ENCODE data around the gene KCNJ5. TPM values are rescaled to one million over a fixed set of nuclear protein-coding genes. Genes with fewer than 3 reads are reported as not detected.

Gene KCNJ5
- total and polyA plus RNA-seq, 2 experiments from 2014 or later = under 0.01 TPM; not detected in 1

DNA sequence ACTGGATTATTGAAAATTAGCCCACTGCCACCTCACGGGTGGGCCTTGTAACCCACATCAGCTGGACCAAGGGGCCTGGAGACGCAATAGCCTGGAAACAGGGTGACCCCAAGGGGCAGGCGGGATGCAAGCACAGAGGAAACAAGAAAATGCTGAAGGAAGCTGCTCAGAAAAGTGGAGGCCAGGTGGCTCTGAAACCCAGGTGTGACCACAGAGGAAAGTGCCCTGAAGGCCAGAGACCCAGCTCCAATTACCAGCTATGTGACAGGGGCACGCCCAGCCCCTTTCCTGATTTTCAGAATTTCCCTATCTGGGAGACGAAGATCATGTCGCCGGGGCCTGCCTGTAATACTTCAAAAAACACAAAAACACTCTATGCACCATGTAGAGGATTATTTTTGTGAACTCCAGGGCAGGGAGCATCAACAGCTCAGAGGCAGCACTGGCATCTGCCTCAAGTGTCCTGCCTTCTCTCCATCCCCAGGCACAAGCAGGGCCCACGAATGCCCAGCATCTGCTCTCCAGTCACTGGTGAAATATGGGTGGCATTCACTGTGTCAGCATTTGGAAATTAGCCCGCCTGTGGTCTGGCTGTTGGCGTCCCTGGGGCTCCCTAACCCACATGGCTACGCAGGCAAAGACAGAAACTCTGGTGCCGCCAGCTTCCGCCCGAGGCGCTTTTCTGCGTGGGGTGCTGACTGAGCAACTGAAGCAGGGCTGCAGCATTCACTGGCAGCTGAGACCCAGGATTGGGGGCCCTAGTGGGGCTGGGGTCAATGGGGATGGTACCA is 30.4 kb upstream of the KCNJ5 start:
- no peaks in the 10 kb centered on the region for H3K9me3 ChIP-seq (ENCODE audit: low read depth)
- peaks cover 21% of the 10 kb centered on the region for H3F3A ChIP-seq (ENCODE audit: insufficient read depth)
- H3K27me3 ChIP-seq (replicated peaks; ENCODE audit: insufficient read depth) = no peaks in the 10 kb centered on the region; the same call in 1 of the 2 replicates
- peak; percentile 90 for DNase-seq
- no peak overlapping the region; the same call in 1 of the 2 replicates for H3K27ac ChIP-seq
- peaks cover 37% of the 10 kb centered on the region for H3K4me1 ChIP-seq (ENCODE audit: insufficient read depth)
- no peaks in the 10 kb centered on the region for H3K9me2 ChIP-seq (ENCODE audit: insufficient read depth)
- in situ Hi-C loops (cut with MboI) = no loop called here
- no peaks in the 10 kb centered on the region for H4K20me1 ChIP-seq (ENCODE audit: insufficient read depth)
- no peaks in the 10 kb centered on the region for H3K79me2 ChIP-seq (ENCODE audit: insufficient read depth)
- TF ChIP-seq EZH2phosphoT487 (IDR thresholded peaks at IDR 0.05; ENCODE audit: insufficient read depth, low read depth) (no peak), EZH2 (IDR thresholded peaks at IDR 0.05; ENCODE audit: insufficient read depth, poor library complexity, severe bottlenecking) (no peak)
- H3K36me3 ChIP-seq (ENCODE audit: low read depth) = no peaks in the 10 kb centered on the region
- peak overlapping the region; percentile 25 for H3K4me2 ChIP-seq (ENCODE audit: unreplicated experiment)
- 51 to 53% methylated on average over 16 of the region's 16 CpGs for WGBS, 2 experiments (ENCODE audit: low coverage in 1 of 2, low lambda C conversion rate in 2 of 2, missing lambda C conversion rate in 2 of 2)
- no peak overlapping the region for H2AFZ ChIP-seq
- no peak overlapping the region for H3K4me3 ChIP-seq
- H3K9ac ChIP-seq = no peak overlapping the region

DNA sequence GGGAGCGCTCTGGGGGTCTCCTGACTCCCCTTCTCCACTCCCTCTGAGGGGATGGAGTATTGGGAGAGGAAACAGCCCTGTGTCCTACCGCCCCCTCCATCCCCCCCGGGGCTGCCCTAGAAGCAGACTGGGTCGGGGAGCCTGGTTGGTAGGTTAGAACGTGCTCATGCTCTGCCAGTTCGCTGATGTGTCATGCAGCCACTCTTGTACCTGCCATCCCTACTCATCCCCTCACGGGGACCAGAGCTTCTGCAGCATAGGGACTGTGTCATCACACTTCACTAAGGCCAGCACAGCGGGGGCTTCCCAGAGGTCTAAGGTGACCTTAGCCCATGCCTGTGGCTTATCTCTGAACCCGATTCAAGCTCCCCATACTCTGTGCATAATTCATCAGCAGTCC is 28.8 kb upstream of the KCNJ5 start:
- DNase-seq = peak; percentile 4
- Histone ChIP-seq H4K20me1 (ENCODE audit: insufficient read depth) (no peaks in the 10 kb centered on the region), H2AFZ (no peak overlapping the region), H3K27ac (peak overlapping the region; percentile 57), H3K79me2 (ENCODE audit: insufficient read depth) (no peaks in the 10 kb centered on the region), H3K4me1 (ENCODE audit: insufficient read depth) (peaks cover 37% of the 10 kb centered on the region), H3K36me3 (ENCODE audit: low read depth) (no peaks in the 10 kb centered on the region), H3K9ac (no peak overlapping the region), H3K9me3 (ENCODE audit: low read depth) (no peaks in the 10 kb centered on the region), H3K4me3 (no peak overlapping the region), H3F3A (ENCODE audit: insufficient read depth) (peaks cover 21% of the 10 kb centered on the region), H3K9me2 (ENCODE audit: insufficient read depth) (no peaks in the 10 kb centered on the region), H3K27me3 (replicated peaks; ENCODE audit: insufficient read depth) (no peaks in the 10 kb centered on the region; the same call in 1 of the 2 replicates), H3K4me2 (ENCODE audit: unreplicated experiment) (peak overlapping the region; percentile 48)
- in situ Hi-C loops (cut with MboI) = no loop called here
- TF ChIP-seq EZH2 (IDR thresholded peaks at IDR 0.05; ENCODE audit: insufficient read depth, poor library complexity, severe bottlenecking) (no peak), EZH2phosphoT487 (IDR thresholded peaks at IDR 0.05; ENCODE audit: insufficient read depth, low read depth) (no peak)
- 90 to 92% methylated on average over 7 to 9 of the region's 9 CpGs for WGBS, 2 experiments (ENCODE audit: low coverage in 1 of 2, low lambda C conversion rate in 2 of 2, missing lambda C conversion rate in 2 of 2)

DNA sequence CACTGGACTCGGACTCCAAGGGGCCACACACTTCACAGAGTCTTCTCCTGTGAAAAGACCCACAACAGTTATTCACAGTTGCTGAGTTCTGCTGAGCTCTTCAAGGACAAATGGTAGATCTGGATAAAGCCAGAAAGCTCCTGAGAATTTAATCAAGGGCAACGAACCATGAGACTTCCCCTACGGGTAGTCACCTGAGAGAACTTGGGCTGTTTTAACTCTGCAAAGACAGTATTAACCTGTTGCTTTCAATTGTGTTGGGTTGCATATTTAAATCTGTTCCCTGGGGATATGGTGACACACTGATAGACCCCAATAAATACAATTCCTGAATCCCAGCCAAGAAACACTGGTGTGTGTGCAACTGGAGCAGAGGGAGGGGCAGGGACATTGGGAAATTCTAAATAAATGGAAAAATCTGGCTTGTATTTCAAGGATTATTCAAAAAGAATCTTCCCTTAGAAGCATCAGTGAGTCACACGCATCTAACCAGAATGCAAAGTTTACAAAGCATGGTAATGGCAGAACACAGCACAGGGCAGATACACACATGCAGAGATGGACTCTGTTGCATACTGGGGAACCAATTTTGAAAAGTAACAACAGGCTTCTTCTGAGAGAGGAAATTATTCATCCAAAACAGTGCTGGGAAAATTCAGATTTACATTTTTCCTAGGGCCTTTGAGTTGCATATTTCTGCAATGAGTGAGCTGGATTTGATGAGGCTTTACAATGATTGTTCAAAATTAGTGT is 28.1 kb upstream of the KCNJ5 start:
- H3K36me3 ChIP-seq (ENCODE audit: low read depth) = no peaks in the 10 kb centered on the region
- WGBS, 2 experiments (ENCODE audit: low coverage in 1 of 2, low lambda C conversion rate in 2 of 2, missing lambda C conversion rate in 2 of 2) = 42 to 52% methylated on average over 4 of the region's 4 CpGs
- no peak overlapping the region for H2AFZ ChIP-seq
- H3K9me3 ChIP-seq (ENCODE audit: low read depth) = no peaks in the 10 kb centered on the region
- H3K27me3 ChIP-seq (replicated peaks; ENCODE audit: insufficient read depth) = no peaks in the 10 kb centered on the region
- no peaks in the 10 kb centered on the region for H3K79me2 ChIP-seq (ENCODE audit: insufficient read depth)
- peak overlapping the region; percentile 48 for H3K4me2 ChIP-seq (ENCODE audit: unreplicated experiment)
- H3K4me1 ChIP-seq (ENCODE audit: insufficient read depth) = peaks cover 37% of the 10 kb centered on the region
- H3K9ac ChIP-seq = no peak overlapping the region; the same call in 1 of the 2 replicates
- peaks cover 21% of the 10 kb centered on the region for H3F3A ChIP-seq (ENCODE audit: insufficient read depth)
- H3K9me2 ChIP-seq (ENCODE audit: insufficient read depth) = no peaks in the 10 kb centered on the region
- peak; percentile 86 for DNase-seq
- peak overlapping the region; percentile 0; the same call in 1 of the 2 replicates for H3K4me3 ChIP-seq
- peak overlapping the region; percentile 57 for H3K27ac ChIP-seq
- in situ Hi-C loops (cut with MboI) = no loop called here
- H4K20me1 ChIP-seq (ENCODE audit: insufficient read depth) = no peaks in the 10 kb centered on the region
- TF ChIP-seq EZH2 (IDR thresholded peaks at IDR 0.05; ENCODE audit: insufficient read depth, poor library complexity, severe bottlenecking) (no peak), EZH2phosphoT487 (IDR thresholded peaks at IDR 0.05; ENCODE audit: insufficient read depth, low read depth) (no peak)

GRCh38 chr11:128865490-128865889 is 25.7 kb upstream of the KCNJ5 start:
- no peak overlapping the region for H3K4me2 ChIP-seq (ENCODE audit: unreplicated experiment)
- H2AFZ ChIP-seq = no peak overlapping the region
- H3K9ac ChIP-seq = no peak overlapping the region
- 79 to 89% methylated on average over 1 of the region's 1 CpG for WGBS, 2 experiments (ENCODE audit: low coverage in 1 of 2, low lambda C conversion rate in 2 of 2, missing lambda C conversion rate in 2 of 2)
- in situ Hi-C loops (cut with MboI) = no loop called here
- H4K20me1 ChIP-seq (ENCODE audit: insufficient read depth) = no peaks in the 10 kb centered on the region
- no peak overlapping the region for H3K27ac ChIP-seq
- H3K36me3 ChIP-seq (ENCODE audit: low read depth) = no peaks in the 10 kb centered on the region
- no peaks in the 10 kb centered on the region for H3K9me3 ChIP-seq (ENCODE audit: low read depth)
- no peaks in the 10 kb centered on the region; the same call in 1 of the 2 replicates for H3K27me3 ChIP-seq (replicated peaks; ENCODE audit: insufficient read depth)
- H3K4me1 ChIP-seq (ENCODE audit: insufficient read depth) = peaks cover 33% of the 10 kb centered on the region
- TF ChIP-seq EZH2phosphoT487 (IDR thresholded peaks at IDR 0.05; ENCODE audit: insufficient read depth, low read depth) = no peak
- TF ChIP-seq EZH2 (IDR thresholded peaks at IDR 0.05; ENCODE audit: insufficient read depth, poor library complexity, severe bottlenecking) = no peak
- no peaks in the 10 kb centered on the region for H3K9me2 ChIP-seq (ENCODE audit: insufficient read depth)
- no peaks in the 10 kb centered on the region for H3K79me2 ChIP-seq (ENCODE audit: insufficient read depth)
- H3K4me3 ChIP-seq = no peak overlapping the region
- H3F3A ChIP-seq (ENCODE audit: insufficient read depth) = peaks cover 21% of the 10 kb centered on the region
- peak; percentile 50 for DNase-seq
